GM12878 (cell line): Measurements from ENCODE around the gene TMEM14C. TPM values are rescaled to one million over a fixed set of nuclear protein-coding genes. Genes with fewer than 3 reads are reported as not detected.

Experiments used
- ATAC-seq: fragments of 200-7000 bp; cut with Tn5 transposase; 3 replicates; pipeline ENCODE4 v1.9.1; 2020; ENCODE audit warnings: mild to moderate bottlenecking, moderate library complexity
- BruUV-seq: library from RNA; stranded (reverse); fragments of 400-500 nt; replicated peaks from 2 replicates; lab custom pipeline; 2021; lab: Mats Ljungman, UMichigan
- CTCF ChIA-PET: fragments of 300-600 bp; sonication (Branson Sonifier 250); formaldehyde crosslinking; extraction: SDS; loops from one replicate; lab custom pipeline; 2021; ENCODE audit warnings: inconsistent platforms; lab: Yijun Ruan, JAX
- POLR2A ChIA-PET: fragments of 350-600 bp; formaldehyde crosslinking; extraction: SDS; loops from one replicate; lab custom pipeline; 2021; ENCODE audit warnings: inconsistent platforms; lab: Charles Lee
- RAD21 ChIA-PET: fragments of 300-600 bp; sonication (Branson Sonifier 250); formaldehyde crosslinking; loops from one replicate; lab custom pipeline; 2023; ENCODE audit warnings: antibody characterized with exemption; ENCODE audit not compliant: unreplicated experiment; lab: Charles Lee
- SMC1A ChIA-PET: fragments of 300-600 bp; sonication (Branson Sonifier 250); formaldehyde crosslinking; loops from one replicate; lab custom pipeline; 2023; ENCODE audit not compliant: unreplicated experiment, uncharacterized antibody; lab: Charles Lee
- DNase-seq: peaks from one replicate; pipeline ENCODE4 v3.0.0-alpha.2; 2011; ENCODE audit warnings: low read depth, low spot score
- FAIRE-seq: peaks from 3 replicates; lab custom pipeline; 2011; peaks lifted over from hg19 to GRCh38; lab: Jason Lieb, UNC
- H2AFZ ChIP-seq: 2 replicates; pipeline ENCODE4 v1.6.0; 2011; ENCODE audit warnings: low read depth, low read length, control low read depth; ENCODE audit not compliant: control insufficient read depth
- H3K27ac ChIP-seq: 2 replicates; pipeline ENCODE4 v1.5.1; 2011; ENCODE audit warnings: control low read depth; ENCODE audit not compliant: control insufficient read depth, insufficient read depth
- H3K27me3 ChIP-seq, 2 experiments: replicated peaks in 1 of 2; 2 replicates each; pipeline versions ENCODE4 v1.6.0 to v1.6.1; 2011; ENCODE audit warnings: low read length in 1 of 2; ENCODE audit not compliant: control insufficient read depth in 2 of 2, insufficient read depth in 2 of 2
- H3K36me3 ChIP-seq, 2 experiments: 2 replicates each; pipeline ENCODE4 v1.5.1; 2011; ENCODE audit warnings: low read length in 1 of 2; ENCODE audit not compliant: control insufficient read depth in 2 of 2, insufficient read depth in 2 of 2
- H3K4me1 ChIP-seq: 2 replicates; pipeline ENCODE4 v1.6.1; 2011; ENCODE audit warnings: mild to moderate bottlenecking, low read length, moderate library complexity, mixed read lengths; ENCODE audit not compliant: control insufficient read depth, insufficient read depth
- H3K4me2 ChIP-seq: 2 replicates; pipeline ENCODE4 v1.6.0; 2011; ENCODE audit warnings: control low read depth; ENCODE audit not compliant: control insufficient read depth, insufficient read depth
- H3K4me3 ChIP-seq: fragments of 200-600 bp; sonication (generic); 2 replicates; pipeline ENCODE4 v1.5.1; 2016
- H3K79me2 ChIP-seq: 2 replicates; pipeline ENCODE4 v1.6.0; 2011; ENCODE audit warnings: low read length; ENCODE audit not compliant: control insufficient read depth, insufficient read depth
- H3K9ac ChIP-seq: 2 replicates; pipeline ENCODE4 v1.8.0; 2011; ENCODE audit warnings: low read length, control low read depth, mixed read lengths; ENCODE audit not compliant: control insufficient read depth, insufficient read depth
- H3K9me3 ChIP-seq: replicated peaks from 3 replicates; pipeline ENCODE4 v1.5.1; 2011; ENCODE audit warnings: mild to moderate bottlenecking, low read length; ENCODE audit not compliant: control insufficient read depth, insufficient read depth
- H4K20me1 ChIP-seq: 2 replicates; pipeline ENCODE4 v1.6.0; 2011; ENCODE audit not compliant: control insufficient read depth, insufficient read depth
- ATF3 ChIP-seq: IDR thresholded peaks from 2 replicates; pipeline ENCODE4 v1.6.1; 2011; ENCODE audit warnings: low read depth, mild to moderate bottlenecking, low read length, moderate library complexity, borderline replicate concordance; ENCODE audit errors: extremely low read depth
- BHLHE40 ChIP-seq, 2 experiments: fragments of 450-650 bp in 1 of 2; IDR thresholded peaks; 2 replicates each; pipeline ENCODE4 v1.6.1; 2011 to 2017; ENCODE audit warnings: low read depth in 2 of 2, borderline replicate concordance in 1 of 2, improper control_type of control experiment in 1 of 2, low read length in 1 of 2, mild to moderate bottlenecking in 1 of 2
- CREM ChIP-seq: IDR thresholded peaks from 2 replicates; pipeline ENCODE4 v1.6.1; 2014; ENCODE audit warnings: antibody characterized with exemption, low read depth
- HDAC2 ChIP-seq: fragments of 200-600 bp; sonication (generic); IDR thresholded peaks from 2 replicates; pipeline ENCODE4 v1.6.1; 2017
- RELA ChIP-seq: fragments of 450-650 bp; IDR thresholded peaks from 2 replicates; pipeline ENCODE4 v1.8.0; 2014; ENCODE audit warnings: borderline replicate concordance; ENCODE audit not compliant: partially characterized antibody
- RFX5 ChIP-seq: IDR thresholded peaks from 2 replicates; pipeline ENCODE4 v1.6.1; 2011; ENCODE audit warnings: low read depth, low read length, improper control_type of control experiment
- YY1 ChIP-seq: IDR thresholded peaks from 2 replicates; pipeline ENCODE4 v1.6.1; 2011; ENCODE audit warnings: low read depth, mild to moderate bottlenecking, low read length
- ZBED1 ChIP-seq: IDR thresholded peaks from 2 replicates; pipeline ENCODE4 v1.6.1; 2016; ENCODE audit warnings: borderline replicate concordance
- ZNF207 ChIP-seq: fragments of 450-650 bp; IDR thresholded peaks from 2 replicates; pipeline ENCODE4 v1.6.1; 2014; ENCODE audit warnings: antibody characterized with exemption, mild to moderate bottlenecking, borderline replicate concordance
- ZNF24 ChIP-seq: fragments of 450-650 bp; IDR thresholded peaks from 2 replicates; pipeline ENCODE4 v1.6.1; 2017; ENCODE audit warnings: antibody characterized with exemption, mild to moderate bottlenecking
- WGBS: methylation state at CpG from one replicate; pipeline ENCODE4 v1.1.6; 2016; ENCODE audit warnings: low lambda C conversion rate; ENCODE audit not compliant: insufficient replicate concordance, insufficient coverage; ENCODE audit errors: missing lambda C conversion rate; 5-methylcytosine and 5-hydroxymethylcytosine counted together
- in situ Hi-C: fragments of 300-500 bp; cut with MboI; formaldehyde crosslinking; loops from 9 replicates; pipeline ENCODE4 v1.14.3; 2018; ENCODE audit warnings: mixed read lengths
- intact Hi-C: fragments of 100-400 bp; cut with micrococcal nuclease; formaldehyde crosslinking; loops from one replicate; pipeline ENCODE4 v1.14.2; 2022; ENCODE audit not compliant: unreplicated experiment
- polyA plus RNA-seq, 11 experiments: library from polyadenylated mRNA; depleted of rRNA in 4 of 11; unstranded in 6 of 11; stranded (reverse) in 5 of 11; fragments of >200 nt; fragmentation: Nextera tagmentation in 4 of 11; fragmentation: Illumina TruSeq in 1 of 11; extraction: Ambion mirVana in 4 of 11; extraction: Trizol in 1 of 11; gene quantifications; 1 replicate in 1 of 11; 2 replicates in 10 of 11; pipeline versions ENCODE4 v1.2.1 to v1.2.3, GENCODE V29; 2011 to 2016; ENCODE audit warnings: inconsistent platforms in 2 of 11, missing spikeins in 2 of 11, low read depth in 1 of 11
- total RNA-seq, 4 experiments: library from RNA; depleted of rRNA in 3 of 4; stranded (reverse); fragments of >200 nt in 3 of 4; fragmentation: Illumina TruSeq in 1 of 4; extraction: Trizol in 1 of 4; gene quantifications; 2 replicates each; pipeline versions ENCODE4 v1.2.1 to v1.2.3, GENCODE V29; 2013 to 2021

Gene TMEM14C
- total and polyA plus RNA-seq, 10 of the 15 experiments (the other 5 are each of a cell fraction or from before 2014, with no cell fraction given) = 66.0 to 224 (median 134) TPM

GRCh38 chr6:10681795-10682194, 41.1 kb upstream of the TMEM14C start:
- H3K27me3 ChIP-seq = no peaks in the 10 kb centered on the region
- H3K79me2 ChIP-seq = no peaks in the 10 kb centered on the region
- no peaks in the 10 kb centered on the region for H4K20me1 ChIP-seq
- no peak for FAIRE-seq
- RAD21 ChIA-PET = no interaction called here
- in situ Hi-C loops (no loop called here), intact Hi-C loops (no loop called here)
- DNase-seq = no peak
- ATAC-seq = no peak
- no peak for TF ChIP-seq RELA
- no TSS peak for BruUV-seq
- H3K4me2 ChIP-seq = no peak overlapping the region
- 0% methylated on average over 3 of the region's 3 CpGs for WGBS
- H3K9ac ChIP-seq = no peak overlapping the region
- no peaks in the 10 kb centered on the region for H3K4me1 ChIP-seq
- SMC1A ChIA-PET = interaction anchor here (0.7 to 2.4 kb wide), 3 partner anchors 15 to 175 kb away, joined by 3 to 9 read pairs (median 4); no protein-coding TSS in a partner anchor
- no peak overlapping the region for H3K4me3 ChIP-seq
- no peaks in the 10 kb centered on the region for H3K36me3 ChIP-seq
- POLR2A ChIA-PET = interaction anchor here (0.9 kb wide), 1 partner anchor 13 kb away, joined by 3 read pairs; the partner anchor contains the start of genes C6orf52 and PAK1IP1
- CTCF ChIA-PET = no interaction called here
- no peak overlapping the region for H2AFZ ChIP-seq
- no peaks in the 10 kb centered on the region for H3K9me3 ChIP-seq
- H3K27ac ChIP-seq = no peak overlapping the region

- no peaks in the 10 kb centered on the region for H3K27me3 ChIP-seq
- ATAC-seq = no peak
- CTCF ChIA-PET = interaction anchor here (0.6 kb wide), 1 partner anchor 17 kb away, joined by 3 read pairs; no protein-coding TSS in a partner anchor
- no peaks in the 10 kb centered on the region for H3K4me1 ChIP-seq
- TF ChIP-seq BHLHE40 (IDR thresholded peaks at IDR 0.05; ENCODE audit: borderline replicate concordance in 1 of 2, low read depth in 2 of 2, low read length in 1 of 2) (no peak), ATF3 (no peak), ZNF207 (no peak), RFX5 (no peak), HDAC2 (no peak), ZBED1 (no peak), YY1 (no peak), CREM (no peak), ZNF24 (no peak)
- TF ChIP-seq, all 136 proteins: peak for 0
- H3K27ac ChIP-seq = no peak overlapping the region
- no TSS peak for BruUV-seq
- H2AFZ ChIP-seq = no peak overlapping the region
- ChIA-PET POLR2A (interaction anchor here (0.9 kb wide), 1 partner anchor 12 kb away, joined by 3 read pairs; the partner anchor contains the start of genes C6orf52 and PAK1IP1), SMC1A (interaction anchor here (1.1 to 2.4 kb wide), 5 partner anchors 12 to 176 kb away, joined by 3 to 9 read pairs (median 3); partner anchors contain the start of genes C6orf52 and PAK1IP1), RAD21 (interaction anchor here (1.3 kb wide), 1 partner anchor 22 kb away, joined by 4 read pairs; no protein-coding TSS in a partner anchor)
- FAIRE-seq = no peak
- H3K36me3 ChIP-seq = no peaks in the 10 kb centered on the region
- H3K79me2 ChIP-seq = no peaks in the 10 kb centered on the region
- H3K9me3 ChIP-seq = no peaks in the 10 kb centered on the region
- H3K4me2 ChIP-seq = no peak overlapping the region
- H3K9ac ChIP-seq = no peak overlapping the region
- in situ Hi-C loops = no loop called here
- H4K20me1 ChIP-seq = no peaks in the 10 kb centered on the region
- no peak for DNase-seq
- intact Hi-C loops = no loop called here
- no peak overlapping the region for H3K4me3 ChIP-seq
Observed at GRCh38 chr6:10682355-10682988, 40.4 kb upstream of the TMEM14C start.
